ENCODE results near the gene TNK1. TPM values are rescaled to one million over a fixed set of nuclear protein-coding genes. Genes with fewer than 3 reads are reported as not detected.

TNK1 gene
- total RNA-seq, 1 experiment from 2014 or later: 16.8 TPM

GRCh38 chr17:7410634-7411426 is 29.9 kb downstream of the TNK1 start:
- no peak overlapping the region for H3K4me2 ChIP-seq (ENCODE audit: low read length)
- no peak overlapping the region for H3K27ac ChIP-seq (ENCODE audit: low read depth, low read length)
- H3K4me1 ChIP-seq (ENCODE audit: control insufficient read depth in 1 of 2, insufficient read depth in 2 of 2, low read length in 2 of 2): peaks cover 4 to 7% of the 10 kb centered on the region in 2 experiments; a peak in 3 of 4 replicates
- H3K27me3 ChIP-seq (ENCODE audit: insufficient read depth, low read length): no peaks in the 10 kb centered on the region
- DNase-seq (ENCODE audit: low read depth, low spot score) (no peak), ATAC-seq (no peak)
- ChIA-PET CTCF (no interaction called here), RAD21 (ENCODE audit: low non-redundant PET in 1 of 2, low total read pairs in 2 of 2, uncharacterized antibody in 2 of 2, unreplicated experiment in 2 of 2) (no interaction called here), POLR2A (no interaction called here)
- no peaks in the 10 kb centered on the region for H3K9me2 ChIP-seq (ENCODE audit: insufficient read depth)
- no peak overlapping the region for H3K9ac ChIP-seq (ENCODE audit: low read length)
- H3K79me2 ChIP-seq (ENCODE audit: insufficient read depth, low read length): peaks cover 2% of the 10 kb centered on the region; the same call in 1 of the 2 replicates
- intact Hi-C loops (cut with micrococcal nuclease): no loop called here
- BruUV-seq (replicated peaks): no TSS peak
- peaks cover 3 to 6% of the 10 kb centered on the region in 2 experiments; a peak in 2 of 4 replicates for H3K36me3 ChIP-seq (ENCODE audit: control insufficient read depth in 1 of 2, insufficient read depth in 2 of 2, low read length in 2 of 2)
- no peak overlapping the region for H2AFZ ChIP-seq (ENCODE audit: low read depth, low read length, poor library complexity, severe bottlenecking)
- no peak for TF ChIP-seq EGR1 (IDR thresholded peaks at IDR 0.05; ENCODE audit: low read depth)
- no peak for TF ChIP-seq YY1 (IDR thresholded peaks at IDR 0.05; ENCODE audit: extremely low read depth, insufficient replicate concordance, low read depth, low read length)
- TF ChIP-seq ATF3 (IDR thresholded peaks at IDR 0.05): no peak
- TF ChIP-seq FOSL1 (IDR thresholded peaks at IDR 0.05; ENCODE audit: low read depth): no peak
- H3K4me3 ChIP-seq (replicated peaks in 1 of 2; ENCODE audit: low read depth in 1 of 2, low read length in 2 of 2): no peak overlapping the region
- no peaks in the 10 kb centered on the region for H3K9me3 ChIP-seq (ENCODE audit: control insufficient read depth in 1 of 2, insufficient read depth in 1 of 2, low read depth in 1 of 2, low read length in 2 of 2)
- no peaks in the 10 kb centered on the region for H4K20me1 ChIP-seq (ENCODE audit: insufficient read depth)

- no peak overlapping the region for H3K9ac ChIP-seq (ENCODE audit: low read length)
- CTCF ChIA-PET: no interaction called here
- POLR2A ChIA-PET: no interaction called here
- RAD21 ChIA-PET (ENCODE audit: low non-redundant PET in 1 of 2, low total read pairs in 2 of 2, uncharacterized antibody in 2 of 2, unreplicated experiment in 2 of 2): no interaction called here
- intact Hi-C loops (cut with micrococcal nuclease): no loop called here
- no peaks in the 10 kb centered on the region for H3K9me3 ChIP-seq (ENCODE audit: control insufficient read depth in 1 of 2, insufficient read depth in 1 of 2, low read depth in 1 of 2, low read length in 2 of 2)
- no TSS peak for BruUV-seq (replicated peaks)
- no peak overlapping the region for H3K4me3 ChIP-seq (replicated peaks in 1 of 2; ENCODE audit: low read depth in 1 of 2, low read length in 2 of 2)
- peaks cover 3 to 6% of the 10 kb centered on the region in 2 experiments; a peak in 2 of 4 replicates for H3K36me3 ChIP-seq (ENCODE audit: control insufficient read depth in 1 of 2, insufficient read depth in 2 of 2, low read length in 2 of 2)
- H3K4me2 ChIP-seq (ENCODE audit: low read length): no peak overlapping the region
- H3K79me2 ChIP-seq (ENCODE audit: insufficient read depth, low read length): no peaks in the 10 kb centered on the region
- no peak for ATAC-seq
- H4K20me1 ChIP-seq (ENCODE audit: insufficient read depth): no peaks in the 10 kb centered on the region
- no peak overlapping the region for H2AFZ ChIP-seq (ENCODE audit: low read depth, low read length, poor library complexity, severe bottlenecking)
- H3K27ac ChIP-seq (ENCODE audit: low read depth, low read length): no peak overlapping the region
- DNase-seq (ENCODE audit: low read depth, low spot score): no peak
- peaks cover 0 to 3% of the 10 kb centered on the region in 2 experiments; a peak in 1 of 4 replicates for H3K4me1 ChIP-seq (ENCODE audit: control insufficient read depth in 1 of 2, insufficient read depth in 2 of 2, low read length in 2 of 2)
- no peaks in the 10 kb centered on the region for H3K27me3 ChIP-seq (ENCODE audit: insufficient read depth, low read length)
- no peaks in the 10 kb centered on the region for H3K9me2 ChIP-seq (ENCODE audit: insufficient read depth)
- TF ChIP-seq SRF (IDR thresholded peaks at IDR 0.05; ENCODE audit: low read depth) (no peak), RAD21 (IDR thresholded peaks at IDR 0.05; ENCODE audit: low read depth) (no peak), TCF7L2 (IDR thresholded peaks at IDR 0.05; ENCODE audit: borderline replicate concordance, extremely low read depth, insufficient read depth, insufficient read length) (no peak), CBX3 (IDR thresholded peaks at IDR 0.05; ENCODE audit: low read depth) (no peak), EGR1 (IDR thresholded peaks at IDR 0.05; ENCODE audit: low read depth) (no peak), JUND (IDR thresholded peaks at IDR 0.05) (no peak), SP1 (IDR thresholded peaks at IDR 0.05; ENCODE audit: low read depth) (no peak), POLR2A (IDR thresholded peaks at IDR 0.05; ENCODE audit: borderline replicate concordance, extremely low read depth, insufficient read depth, insufficient read length) (no peak), ATF3 (IDR thresholded peaks at IDR 0.05) (no peak), EZH2 (IDR thresholded peaks at IDR 0.05) (no peak), EZH2phosphoT487 (IDR thresholded peaks at IDR 0.05; ENCODE audit: borderline replicate concordance) (no peak), ZBTB33 (IDR thresholded peaks at IDR 0.05; ENCODE audit: extremely low read depth, insufficient replicate concordance, low read length) (no peak), CTCF (IDR thresholded peaks at IDR 0.05 in 2 of 3, conservative IDR thresholded peaks at IDR 0.05 in 1 of 3; ENCODE audit: borderline replicate concordance in 1 of 3, insufficient read depth in 1 of 3, low read depth in 2 of 3, low read length in 2 of 3) (no peak), YY1 (IDR thresholded peaks at IDR 0.05; ENCODE audit: extremely low read depth, insufficient replicate concordance, low read depth, low read length) (no peak), CEBPB (IDR thresholded peaks at IDR 0.05; ENCODE audit: low read depth) (no peak)
Measured at GRCh38 chr17:7411427-7411750, 30.5 kb downstream of the TNK1 start.

All from HCT116 (cell line).